HG02973 (cell line): Measurements from ENCODE around the gene KCNK5.

Experiments used
- ATAC-seq: cut with Tn5 transposase; IDR thresholded peaks from one replicate; pipeline ENCODE4 v1.9.1; 2021; ENCODE audit warnings: moderate library complexity; ENCODE audit not compliant: unreplicated experiment

Gene KCNK5

DNA sequence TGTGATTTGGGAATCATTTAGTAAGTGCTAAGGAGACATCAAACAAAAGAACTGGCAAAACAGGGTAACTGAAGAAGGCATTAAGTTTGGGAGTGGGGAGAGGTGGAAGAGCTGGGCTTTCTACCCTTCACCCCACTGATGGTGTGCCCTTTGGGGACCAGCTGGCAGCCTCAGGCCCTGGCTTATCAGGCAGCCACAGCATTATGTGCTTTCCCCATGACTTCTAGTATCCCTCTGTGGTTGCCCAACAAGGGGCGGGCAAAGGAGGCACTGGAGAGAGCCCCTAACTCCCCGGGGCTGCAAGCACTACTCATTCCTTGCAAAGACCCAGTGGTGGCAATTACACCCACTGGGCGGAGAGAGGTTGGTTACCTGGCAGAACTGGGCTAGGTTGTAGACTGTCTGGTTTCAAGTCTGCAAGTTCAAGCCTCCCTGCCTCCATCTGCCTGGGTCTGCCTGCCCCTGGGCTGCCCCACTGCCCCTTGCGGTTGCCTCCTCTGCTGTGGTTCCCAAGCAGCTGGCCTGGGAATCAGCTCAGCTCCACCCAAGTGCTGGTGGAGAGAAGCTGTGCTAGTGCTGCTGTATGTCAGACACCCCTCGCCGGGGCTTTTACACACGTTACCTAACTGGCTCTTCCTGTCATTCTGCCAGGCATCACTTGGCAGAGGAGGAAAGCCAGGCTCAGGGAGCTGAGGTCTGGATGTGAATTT, 29.9 kb downstream of the KCNK5 start:
- ATAC-seq, result no peak

DNA sequence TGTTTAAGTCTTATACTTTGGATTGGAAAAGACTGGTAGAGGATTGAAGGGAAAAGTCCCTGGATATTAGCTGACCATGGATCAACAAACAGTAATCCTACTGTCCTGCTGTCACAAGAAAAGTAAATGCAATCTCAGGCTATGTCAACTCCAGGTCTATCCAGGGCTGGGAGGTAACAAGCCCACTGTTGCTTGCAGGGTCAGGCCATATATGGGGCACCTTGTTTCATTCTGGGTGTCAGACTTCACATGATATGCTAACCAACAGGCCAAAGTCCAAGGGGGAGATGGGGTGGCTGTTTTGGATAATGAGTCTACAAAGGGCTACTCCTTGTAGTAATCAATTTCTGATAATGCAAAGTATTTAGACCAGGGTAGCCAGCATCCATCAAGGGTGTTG, 30.7 kb downstream of the KCNK5 start:
- ATAC-seq, result no peak

GRCh38 chr6:39197922-39198500, 31.3 kb downstream of the KCNK5 start:
- ATAC-seq, result no peak

DNA sequence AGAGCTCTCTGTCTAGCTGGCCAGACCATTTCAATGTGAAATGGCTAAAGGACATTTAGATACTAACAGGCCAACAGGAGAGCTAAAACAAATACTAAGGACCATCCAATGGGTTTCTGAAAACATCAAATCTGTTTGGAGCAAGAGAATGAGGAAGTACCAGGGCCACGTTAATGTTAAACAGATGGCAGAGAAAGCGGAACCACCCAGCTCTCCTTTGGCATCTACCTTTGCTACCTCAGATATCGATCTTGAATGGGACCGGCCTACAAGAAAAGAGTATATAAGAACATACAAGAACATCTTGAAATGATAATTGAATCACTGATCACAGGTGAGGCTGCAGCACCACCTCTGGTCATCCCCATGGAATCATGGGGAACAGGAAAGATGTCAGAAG, 31.8 kb downstream of the KCNK5 start:
- ATAC-seq, result no peak

DNA sequence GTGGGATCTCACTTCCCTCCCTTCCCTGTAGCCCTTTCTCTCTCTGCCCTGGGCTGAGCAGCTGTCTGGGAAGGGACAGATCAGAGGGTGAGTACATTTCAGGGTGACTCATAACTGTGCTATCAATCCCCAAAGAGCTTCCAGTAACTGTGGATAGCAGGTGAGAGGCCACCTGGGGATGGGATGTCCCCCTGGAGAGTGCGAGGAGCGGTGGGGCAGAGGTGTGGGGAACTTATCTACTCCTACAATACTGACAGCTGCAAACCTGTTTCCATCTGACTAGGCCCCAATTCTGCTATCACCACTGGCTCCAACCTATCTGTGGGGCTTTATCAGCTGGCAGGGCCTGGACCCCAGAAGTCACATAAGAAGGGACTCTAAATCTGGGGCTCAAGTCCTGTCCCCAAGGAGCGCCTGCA, 32.6 kb downstream of the KCNK5 start:
- ATAC-seq, result no peak

- no peak for ATAC-seq
Measured at GRCh38 chr6:39195792-39196385, 33.4 kb downstream of the KCNK5 start.

- ATAC-seq, result no peak
Measured at GRCh38 chr6:39194466-39194865, 34.8 kb downstream of the KCNK5 start.

DNA sequence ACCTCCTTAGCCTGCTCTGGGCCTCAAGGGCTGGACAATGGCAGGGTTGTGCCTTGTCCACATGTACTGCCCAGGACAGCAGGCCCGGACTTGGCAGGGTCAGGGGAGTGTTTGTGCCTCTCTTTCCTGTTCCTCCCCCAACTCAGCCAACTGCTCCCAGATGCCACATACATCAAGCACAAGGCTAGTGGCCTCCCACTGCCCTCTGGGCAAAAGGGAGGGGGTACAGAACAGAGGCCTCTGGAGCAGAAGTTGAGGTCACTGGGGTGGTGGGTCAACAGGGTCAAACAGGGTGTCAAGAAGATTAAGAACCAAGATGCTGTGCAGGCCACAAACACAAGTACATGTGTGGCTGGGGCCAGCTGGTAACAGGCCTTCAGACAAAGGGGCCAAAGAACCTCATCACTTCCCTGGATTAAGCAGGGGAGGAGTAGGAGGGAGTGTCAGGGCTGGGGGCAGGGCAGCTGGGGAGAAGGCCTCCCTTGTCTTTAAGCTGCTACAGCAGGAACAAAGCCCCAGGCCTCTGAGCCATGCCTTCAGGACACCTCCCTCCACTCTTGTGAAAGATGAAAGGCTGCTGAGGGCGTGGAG, 36.0 kb downstream of the KCNK5 start:
- no peak for ATAC-seq

- ATAC-seq, result no peak
Measured at GRCh38 chr6:39192736-39193135, 36.5 kb downstream of the KCNK5 start.

DNA sequence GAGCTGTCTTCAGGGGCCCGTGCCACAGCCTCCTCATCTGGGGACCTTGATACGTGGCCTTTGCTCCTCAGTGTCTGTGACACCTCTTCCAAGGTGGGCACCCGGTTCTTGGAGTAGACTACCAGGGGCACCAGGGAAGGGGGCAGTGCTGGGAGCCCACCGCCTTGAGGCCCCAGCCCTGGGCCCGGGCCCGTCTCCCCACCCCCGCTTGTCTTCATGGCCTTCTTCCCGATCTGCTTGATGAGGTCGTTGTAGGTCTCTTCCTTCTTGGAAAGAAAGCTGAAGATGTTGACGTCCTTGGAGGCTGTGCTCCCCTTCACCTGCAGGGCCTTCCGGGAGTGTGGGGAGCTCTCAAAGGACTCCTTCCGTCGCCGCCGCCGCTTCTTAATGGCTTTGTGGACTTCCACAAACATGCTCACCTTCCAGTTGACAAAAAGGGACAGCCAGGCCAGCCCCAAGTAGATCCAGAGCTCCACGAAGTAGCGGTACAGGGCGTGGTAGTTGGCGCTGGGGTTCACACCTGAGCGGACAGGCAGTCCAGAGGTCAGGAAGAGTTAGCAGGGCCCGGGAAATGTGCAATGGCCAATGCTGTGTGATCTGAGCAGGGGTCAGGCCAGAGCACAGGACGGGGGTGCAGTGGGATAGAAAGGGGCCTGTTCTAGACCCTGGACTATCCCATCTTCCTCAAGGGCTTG, 37.9 kb downstream of the KCNK5 start:
- ATAC-seq, result no peak

- no peak for ATAC-seq
Measured at GRCh38 chr6:39190545-39191235, 38.6 kb downstream of the KCNK5 start.

DNA sequence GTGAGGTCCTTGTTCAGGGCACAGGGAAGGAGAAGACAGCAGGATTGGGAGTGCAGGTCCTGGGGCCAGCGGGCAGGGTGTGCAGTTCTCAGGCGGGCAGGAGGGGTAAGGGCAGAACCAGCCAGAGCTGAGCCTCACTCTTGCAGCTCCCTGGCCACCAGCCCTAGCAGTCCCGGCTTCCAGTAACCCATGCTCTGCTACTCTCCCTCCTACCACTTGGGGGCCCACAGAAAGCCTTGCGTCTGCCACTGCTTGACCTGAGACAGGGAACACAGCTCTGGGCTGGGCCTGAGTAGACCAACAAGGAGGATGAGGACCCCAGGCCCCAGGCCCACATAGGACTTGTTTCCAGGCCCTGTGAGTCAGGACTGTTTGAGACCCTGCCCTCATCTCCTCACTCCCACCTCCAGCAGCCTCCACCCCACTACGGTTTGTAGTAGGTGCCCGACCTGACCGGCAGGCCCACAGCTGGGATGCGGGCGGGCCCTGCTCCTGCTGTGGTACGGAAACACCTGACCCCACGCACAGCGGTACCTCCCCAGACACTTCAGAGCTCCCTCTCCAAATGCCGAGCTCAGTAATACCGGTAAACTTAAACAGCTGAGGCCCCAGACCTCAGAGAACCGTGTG, 39.2 kb downstream of the KCNK5 start:
- no peak for ATAC-seq

DNA sequence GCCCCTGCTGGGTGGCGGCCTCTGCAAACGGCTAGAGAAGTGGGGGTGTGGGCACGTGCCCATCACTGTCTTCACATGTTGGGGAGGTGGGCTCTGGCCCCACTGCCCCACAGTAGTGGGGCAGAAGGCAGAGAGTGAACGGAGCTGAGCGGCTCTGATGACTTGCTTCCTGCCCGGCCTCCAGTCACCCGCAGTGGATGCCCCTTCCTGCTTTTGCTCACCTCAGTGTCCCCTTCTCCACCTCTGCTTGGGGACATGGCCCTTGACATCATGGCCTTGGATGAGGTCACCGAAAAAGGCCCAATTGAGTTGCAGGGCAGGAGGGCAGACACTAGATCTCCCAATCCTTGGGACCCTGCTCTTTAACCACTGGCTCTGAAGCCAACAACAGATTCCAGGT, 40.1 kb downstream of the KCNK5 start:
- no peak for ATAC-seq

- no peak for ATAC-seq
Measured at GRCh38 chr6:39188571-39188970, 40.7 kb downstream of the KCNK5 start.

- no peak for ATAC-seq
Measured at GRCh38 chr6:39188098-39188450, 41.2 kb downstream of the KCNK5 start.

DNA sequence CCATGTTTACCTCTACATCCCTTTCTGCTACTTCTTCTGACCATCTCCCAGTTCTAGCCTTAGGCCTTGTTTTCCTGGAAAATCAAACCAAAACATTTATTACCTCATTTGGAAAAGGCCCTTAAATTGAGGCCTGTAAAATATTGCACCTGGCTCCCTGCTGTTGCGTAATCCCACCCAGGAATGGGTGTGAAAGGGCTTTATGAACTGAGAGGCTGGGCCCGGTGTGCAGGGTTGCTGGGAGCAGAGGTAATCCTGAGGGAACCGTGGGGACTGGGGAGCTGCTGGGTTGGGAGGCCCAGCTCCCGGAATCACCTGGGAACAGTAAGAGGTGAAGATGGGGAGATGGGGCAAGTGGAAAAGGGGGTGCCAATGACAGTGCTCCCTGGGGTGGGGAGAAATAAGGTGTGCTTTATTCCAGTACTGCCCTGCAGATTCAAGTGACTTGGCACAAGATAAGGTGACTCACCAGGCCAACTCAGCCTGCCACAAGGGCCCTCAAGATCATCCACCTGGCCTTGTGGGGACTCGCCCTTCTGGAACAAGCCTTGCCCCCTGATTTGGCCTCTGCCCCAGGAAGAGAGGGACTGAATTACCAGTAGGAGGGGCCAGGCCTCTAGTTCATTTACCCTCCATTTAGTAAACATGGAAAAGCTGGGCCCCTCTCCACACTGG, 44.2 kb downstream of the KCNK5 start:
- ATAC-seq, result no peak

DNA sequence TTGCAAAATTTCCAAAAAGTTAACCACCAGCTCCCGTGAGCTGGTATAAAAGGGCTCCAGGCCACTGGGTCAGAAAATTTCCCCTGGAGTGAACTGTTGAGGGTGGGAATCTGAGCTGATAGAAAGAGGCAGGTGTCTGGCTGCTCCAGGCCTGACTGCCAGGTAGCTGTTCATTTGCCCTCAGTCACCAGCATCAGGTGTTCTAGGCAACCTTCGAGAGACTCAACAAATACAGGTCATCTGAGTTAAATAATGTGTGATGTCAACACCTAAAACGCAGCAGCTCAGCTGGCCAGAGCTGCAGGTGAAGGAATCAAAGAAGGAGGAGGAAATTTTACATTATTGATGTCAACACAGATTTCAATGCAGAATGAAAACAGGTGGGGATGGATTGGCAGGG, 46.7 kb downstream of the KCNK5 start:
- ATAC-seq, result no peak

DNA sequence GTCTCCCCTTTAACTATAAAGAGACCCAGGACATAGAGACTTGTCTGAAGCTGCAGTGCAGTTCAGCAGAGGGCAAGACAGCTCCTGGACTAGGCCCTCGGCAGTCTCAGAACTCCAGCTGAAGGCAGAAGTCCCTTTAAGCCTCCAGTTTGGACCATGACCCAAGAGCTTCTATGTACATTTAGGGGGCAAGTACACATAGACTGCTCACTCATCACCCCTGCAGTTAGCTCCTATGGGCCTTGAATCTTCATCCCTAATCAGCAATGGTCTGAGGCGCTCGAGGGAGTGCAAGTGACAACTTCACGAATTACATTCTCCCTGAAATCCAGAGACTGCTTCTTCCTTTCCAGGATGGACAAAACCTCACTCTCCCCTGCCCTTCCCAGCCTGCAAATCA, 47.4 kb downstream of the KCNK5 start:
- ATAC-seq, result no peak

DNA sequence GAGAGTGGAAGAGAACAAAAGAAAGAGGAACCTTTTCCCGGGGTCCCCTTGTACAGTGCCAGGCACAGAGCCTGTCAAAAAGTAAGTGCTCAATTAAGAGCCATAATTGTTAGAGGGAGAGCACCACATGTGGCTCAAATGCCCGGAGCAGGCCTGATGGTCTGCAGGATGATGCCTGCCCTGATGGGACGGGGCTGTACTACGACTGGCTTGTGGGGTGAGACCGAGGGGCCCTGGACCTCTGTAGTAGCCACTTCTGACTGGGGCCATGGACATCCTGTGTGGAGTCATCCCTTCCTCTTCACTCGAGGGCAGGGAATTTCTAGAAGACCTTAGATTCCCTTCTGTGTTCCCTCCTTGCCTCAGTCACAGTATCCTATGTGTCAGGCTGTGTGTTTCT, 47.9 kb downstream of the KCNK5 start:
- ATAC-seq, result no peak

GRCh38 chr6:39178804-39179203, 50.5 kb downstream of the KCNK5 start:
- ATAC-seq, result no peak
